Adrenal gland (tissue), 5 donors: ENCODE results near the gene SPTBN2.

ENCODE experiments used
- CTCF ChIP-seq, 6 experiments: fragments of 450-650 bp in 4 of 6; fragments of 200-600 bp in 2 of 6; sonication (generic) in 1 of 6; IDR thresholded peaks; 1 replicate in 5 of 6; 2 replicates in 1 of 6; pipeline versions ENCODE4 v1.5.1 to v1.8.0; 2016 to 2021; ENCODE audit warnings: antibody characterized with exemption in 6 of 6, mild to moderate bottlenecking in 2 of 6, moderate library complexity in 1 of 6
- POLR2A ChIP-seq, 2 donors: fragments of 450-650 bp; IDR thresholded peaks; one replicate each; pipeline ENCODE4 v1.6.1; 2017; ENCODE audit warnings: antibody characterized with exemption in 2 of 2, mild to moderate bottlenecking in 2 of 2, moderate library complexity in 1 of 2
- donor health status: DM: no; HTN: no; CAD: no.

GRCh38 chr11:66708094-66708493 lies 20.9 kb downstream of the SPTBN2 start:
- TF ChIP-seq CTCF (IDR thresholded peaks at IDR 0.05): no peak
- no peak for TF ChIP-seq POLR2A (IDR thresholded peaks at IDR 0.05)
